ENCODE measurements around the gene PRELID2. TPM values are rescaled to one million over a fixed set of nuclear protein-coding genes. Genes with fewer than 3 reads are reported as not detected.

PRELID2 gene
- polyA plus RNA-seq, 1 of the 3 experiments (the other 2 are of a cell fraction), result 5.3 TPM

DNA sequence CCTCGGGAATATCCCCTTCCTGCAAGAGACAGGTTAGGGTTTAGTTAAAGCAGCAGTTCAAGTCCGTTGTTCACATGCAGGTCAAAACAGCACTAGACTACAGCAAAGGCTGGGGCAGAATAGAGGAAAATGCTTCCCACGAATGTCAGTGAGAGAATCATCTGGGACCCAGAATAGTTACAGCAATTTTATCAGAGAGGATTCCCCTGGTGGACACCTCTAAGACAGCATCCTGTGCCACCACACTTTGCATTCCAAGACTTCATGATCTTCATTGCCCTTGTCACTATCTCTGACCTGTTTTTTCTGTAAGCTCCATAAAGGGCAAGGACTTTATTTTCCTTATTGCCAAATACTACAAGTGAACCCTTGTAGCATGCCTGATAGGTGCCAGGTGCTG is 24.8 kb upstream of the PRELID2 start:
- no peaks in the 10 kb centered on the region for H3K9me2 ChIP-seq
- H3K9me3 ChIP-seq, result no peaks in the 10 kb centered on the region
- H2AFZ ChIP-seq (ENCODE audit: low read depth), result 0 out of 2 replicates have a peak overlapping the region, but pooled peaks have one; percentile 48
- ChIA-PET CTCF (no interaction called here), POLR2A (no interaction called here)
- H4K20me1 ChIP-seq (ENCODE audit: insufficient read depth), result no peaks in the 10 kb centered on the region
- H3K79me2 ChIP-seq (ENCODE audit: insufficient read depth), result no peaks in the 10 kb centered on the region
- H3K36me3 ChIP-seq (replicated peaks in 1 of 2; ENCODE audit: control insufficient read depth in 1 of 2, insufficient read depth in 2 of 2, low read length in 1 of 2), result no peaks in the 10 kb centered on the region
- H3K27ac ChIP-seq (ENCODE audit: low read depth in 2 of 2, low read length in 1 of 2), result no peak overlapping the region
- peaks cover 0 to 9% of the 10 kb centered on the region in 2 experiments; a peak in 3 of 4 replicates for H3K4me1 ChIP-seq (ENCODE audit: control insufficient read depth in 1 of 2, insufficient read depth in 2 of 2, low read depth in 1 of 2, low read length in 1 of 2)
- H3K9ac ChIP-seq, result no peak overlapping the region
- peaks cover 4% of the 10 kb centered on the region for H3F3A ChIP-seq (replicated peaks; ENCODE audit: insufficient read depth)
- TF ChIP-seq MXI1 (IDR thresholded peaks at IDR 0.05; ENCODE audit: low read depth, low read length) (no peak), GATA2 (CRISPR knock-in tag; IDR thresholded peaks at IDR 0.05) (no peak), RAD21 (IDR thresholded peaks at IDR 0.05; ENCODE audit: low read length) (no peak), MAX (IDR thresholded peaks at IDR 0.05; ENCODE audit: low read depth) (no peak), NRF1 (IDR thresholded peaks at IDR 0.05; ENCODE audit: low read depth, low read length) (no peak)
- TF ChIP-seq, protein P1, sequence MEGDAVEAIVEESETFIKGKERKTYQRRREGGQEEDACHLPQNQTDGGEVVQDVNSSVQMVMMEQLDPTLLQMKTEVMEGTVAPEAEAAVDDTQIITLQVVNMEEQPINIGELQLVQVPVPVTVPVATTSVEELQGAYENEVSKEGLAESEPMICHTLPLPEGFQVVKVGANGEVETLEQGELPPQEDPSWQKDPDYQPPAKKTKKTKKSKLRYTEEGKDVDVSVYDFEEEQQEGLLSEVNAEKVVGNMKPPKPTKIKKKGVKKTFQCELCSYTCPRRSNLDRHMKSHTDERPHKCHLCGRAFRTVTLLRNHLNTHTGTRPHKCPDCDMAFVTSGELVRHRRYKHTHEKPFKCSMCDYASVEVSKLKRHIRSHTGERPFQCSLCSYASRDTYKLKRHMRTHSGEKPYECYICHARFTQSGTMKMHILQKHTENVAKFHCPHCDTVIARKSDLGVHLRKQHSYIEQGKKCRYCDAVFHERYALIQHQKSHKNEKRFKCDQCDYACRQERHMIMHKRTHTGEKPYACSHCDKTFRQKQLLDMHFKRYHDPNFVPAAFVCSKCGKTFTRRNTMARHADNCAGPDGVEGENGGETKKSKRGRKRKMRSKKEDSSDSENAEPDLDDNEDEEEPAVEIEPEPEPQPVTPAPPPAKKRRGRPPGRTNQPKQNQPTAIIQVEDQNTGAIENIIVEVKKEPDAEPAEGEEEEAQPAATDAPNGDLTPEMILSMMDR (IDR thresholded peaks at IDR 0.05), result peak; percentile 38; the same call in 1 of the 2 replicates
- TF ChIP-seq, protein P2, sequence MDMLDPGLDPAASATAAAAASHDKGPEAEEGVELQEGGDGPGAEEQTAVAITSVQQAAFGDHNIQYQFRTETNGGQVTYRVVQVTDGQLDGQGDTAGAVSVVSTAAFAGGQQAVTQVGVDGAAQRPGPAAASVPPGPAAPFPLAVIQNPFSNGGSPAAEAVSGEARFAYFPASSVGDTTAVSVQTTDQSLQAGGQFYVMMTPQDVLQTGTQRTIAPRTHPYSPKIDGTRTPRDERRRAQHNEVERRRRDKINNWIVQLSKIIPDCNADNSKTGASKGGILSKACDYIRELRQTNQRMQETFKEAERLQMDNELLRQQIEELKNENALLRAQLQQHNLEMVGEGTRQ (IDR thresholded peaks at IDR 0.05; ENCODE audit: borderline replicate concordance, low read depth, low read length), result no peak
- WGBS (ENCODE audit: low lambda C conversion rate), result 71% methylated on average over 3 of the region's 3 CpGs
- DNase-seq, result no peak
- H3K4me2 ChIP-seq, result no peak overlapping the region
- H3K27me3 ChIP-seq (ENCODE audit: insufficient read depth), result no peaks in the 10 kb centered on the region
- H3K4me3 ChIP-seq (ENCODE audit: low read depth in 2 of 2, low read length in 1 of 2), result no peak overlapping the region

GRCh38 chr5:145859453-145859852 is 24.3 kb upstream of the PRELID2 start:
- TF ChIP-seq RXRA (IDR thresholded peaks at IDR 0.05; ENCODE audit: borderline replicate concordance, low read depth) (no peak), FOSL2 (IDR thresholded peaks at IDR 0.05; ENCODE audit: borderline replicate concordance, low read depth) (no peak), MXI1 (IDR thresholded peaks at IDR 0.05; ENCODE audit: low read depth, low read length) (no peak), SMC3 (IDR thresholded peaks at IDR 0.05; ENCODE audit: low read depth, low read length) (no peak), GATA2 (CRISPR knock-in tag; IDR thresholded peaks at IDR 0.05) (no peak), TCF12 (IDR thresholded peaks at IDR 0.05) (no peak), TAF1 (IDR thresholded peaks at IDR 0.05; ENCODE audit: borderline replicate concordance, low read depth, low read length) (no peak), NFIC (IDR thresholded peaks at IDR 0.05; ENCODE audit: borderline replicate concordance) (no peak)
- TF ChIP-seq, protein P3, sequence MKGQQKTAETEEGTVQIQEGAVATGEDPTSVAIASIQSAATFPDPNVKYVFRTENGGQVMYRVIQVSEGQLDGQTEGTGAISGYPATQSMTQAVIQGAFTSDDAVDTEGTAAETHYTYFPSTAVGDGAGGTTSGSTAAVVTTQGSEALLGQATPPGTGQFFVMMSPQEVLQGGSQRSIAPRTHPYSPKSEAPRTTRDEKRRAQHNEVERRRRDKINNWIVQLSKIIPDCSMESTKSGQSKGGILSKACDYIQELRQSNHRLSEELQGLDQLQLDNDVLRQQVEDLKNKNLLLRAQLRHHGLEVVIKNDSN (IDR thresholded peaks at IDR 0.05; ENCODE audit: borderline replicate concordance, low read depth), result no peak
- no peak overlapping the region for H3K27ac ChIP-seq (ENCODE audit: low read depth in 2 of 2, low read length in 1 of 2)
- no peaks in the 10 kb centered on the region for H3K9me3 ChIP-seq
- ChIA-PET POLR2A (no interaction called here), CTCF (no interaction called here)
- H3K4me3 ChIP-seq (ENCODE audit: low read depth in 2 of 2, low read length in 1 of 2), result no peak overlapping the region; a peak in 1 of 4 replicates
- H3K9ac ChIP-seq, result no peak overlapping the region
- no peaks in the 10 kb centered on the region for H4K20me1 ChIP-seq (ENCODE audit: insufficient read depth)
- no peaks in the 10 kb centered on the region for H3K36me3 ChIP-seq (replicated peaks in 1 of 2; ENCODE audit: control insufficient read depth in 1 of 2, insufficient read depth in 2 of 2, low read length in 1 of 2)
- 76% methylated on average over 6 of the region's 6 CpGs for WGBS (ENCODE audit: low lambda C conversion rate)
- H3K79me2 ChIP-seq (ENCODE audit: insufficient read depth), result no peaks in the 10 kb centered on the region
- DNase-seq, result no peak
- no peaks in the 10 kb centered on the region for H3K27me3 ChIP-seq (ENCODE audit: insufficient read depth)
- H3K4me2 ChIP-seq, result no peak overlapping the region
- no peaks in the 10 kb centered on the region for H3K9me2 ChIP-seq
- peak overlapping the region; percentile 48; the same call in 1 of the 2 replicates for H2AFZ ChIP-seq (ENCODE audit: low read depth)
- peaks cover 0 to 13% of the 10 kb centered on the region in 2 experiments; a peak in 3 of 4 replicates for H3K4me1 ChIP-seq (ENCODE audit: control insufficient read depth in 1 of 2, insufficient read depth in 2 of 2, low read depth in 1 of 2, low read length in 1 of 2)
- H3F3A ChIP-seq (replicated peaks; ENCODE audit: insufficient read depth), result peaks cover 4% of the 10 kb centered on the region

All from SK-N-SH (cell line).